ENCODE results near the gene AMZ1. TPM values are rescaled to one million over a fixed set of nuclear protein-coding genes. Genes with fewer than 3 reads are reported as not detected.

The AMZ1 gene
- total and polyA plus RNA-seq, 4 donors: 0.83 to 4.8 (median 3.2) TPM

DNA sequence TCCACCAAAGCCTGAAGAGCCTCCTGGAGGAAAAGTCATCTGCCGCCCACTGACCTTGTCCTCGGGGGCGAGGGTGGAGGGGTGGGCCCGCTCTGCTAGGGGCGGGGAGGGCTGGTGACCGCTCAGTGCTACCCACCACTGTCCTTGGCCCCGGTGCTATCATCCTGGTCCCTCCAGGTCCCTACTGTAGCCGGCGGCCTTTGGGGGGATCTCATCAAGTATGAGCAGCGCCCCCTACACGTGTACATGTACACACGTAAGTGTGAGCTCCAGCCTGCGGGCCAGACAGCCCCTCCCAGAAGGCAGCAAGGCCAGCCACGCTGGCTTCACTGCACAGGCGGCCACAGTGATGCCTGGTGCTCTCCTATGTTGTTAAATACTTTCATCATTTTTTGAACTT is 36.7 kb upstream of the AMZ1 start:
- no peak for DNase-seq (ENCODE audit: low read depth in 4 of 6, low spot score in 6 of 6)
- WGBS (ENCODE audit: insufficient coverage): 76% methylated on average over 13 of the region's 15 CpGs
- Histone ChIP-seq H3K27ac (ENCODE audit: low read depth, low read length) (no peak overlapping the region), H3K9me3 (ENCODE audit: control insufficient read depth, insufficient read depth, low read length) (no peaks in the 10 kb centered on the region), H3K36me3 (ENCODE audit: control insufficient read depth, insufficient read depth, low read length) (peaks cover 97% of the 10 kb centered on the region), H3K27me3 (ENCODE audit: control insufficient read depth, insufficient read depth, low read length) (no peaks in the 10 kb centered on the region), H3K4me1 (ENCODE audit: control insufficient read depth, insufficient read depth, low read length) (peaks cover 4% of the 10 kb centered on the region), H3K4me3 (ENCODE audit: low read depth, low read length) (no peak overlapping the region)

DNA sequence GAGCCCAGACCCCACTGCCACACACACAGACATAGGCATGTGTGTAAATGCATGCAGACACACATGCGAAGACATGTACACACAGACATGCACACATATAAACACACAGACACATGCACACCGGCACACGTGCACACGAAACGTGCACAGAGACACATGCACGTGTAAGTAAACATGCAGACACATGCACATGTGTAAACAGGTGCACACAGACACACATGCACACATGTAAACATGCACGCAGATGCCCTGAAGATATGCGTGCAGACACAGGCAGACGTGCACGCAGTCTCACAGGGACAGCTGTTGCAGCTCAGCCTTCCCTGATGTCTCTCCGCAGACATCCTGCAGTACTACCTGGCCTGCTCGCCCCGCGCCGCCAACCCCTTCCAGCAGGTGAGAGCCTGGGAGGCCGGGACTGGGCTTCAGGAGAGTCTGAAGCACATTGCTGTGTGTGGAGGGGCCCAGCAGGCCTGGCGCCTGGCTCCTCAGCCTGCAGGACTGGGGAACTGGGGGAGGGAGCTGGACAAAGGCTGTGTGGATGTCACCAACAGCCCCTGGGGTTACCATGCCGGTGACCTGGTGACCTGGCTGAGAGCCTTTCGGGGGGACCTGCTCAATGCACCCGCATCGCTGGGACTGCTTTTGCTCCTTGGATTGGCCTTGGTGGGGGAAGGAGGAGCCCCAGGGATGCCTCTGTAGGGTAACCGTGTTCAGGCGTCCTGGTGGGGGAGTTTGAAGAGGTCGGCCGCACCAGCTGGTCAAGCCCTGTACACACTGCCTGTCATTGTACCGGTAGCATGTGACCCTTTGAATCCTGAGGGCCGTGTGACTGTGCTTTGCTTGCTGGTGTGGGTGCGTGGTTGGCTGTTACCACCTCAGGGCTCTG is 35.9 kb upstream of the AMZ1 start:
- H3K36me3 ChIP-seq (ENCODE audit: control insufficient read depth, insufficient read depth, low read length): peaks cover 97% of the 10 kb centered on the region
- no peaks in the 10 kb centered on the region for H3K4me1 ChIP-seq (ENCODE audit: control insufficient read depth, insufficient read depth, low read length)
- 89% methylated on average over 28 of the region's 28 CpGs for WGBS (ENCODE audit: insufficient coverage)
- H3K4me3 ChIP-seq (ENCODE audit: low read depth, low read length): no peak overlapping the region
- DNase-seq (ENCODE audit: low read depth in 4 of 6, low spot score in 6 of 6): no peak
- H3K27me3 ChIP-seq (ENCODE audit: control insufficient read depth, insufficient read depth, low read length): no peaks in the 10 kb centered on the region
- no peaks in the 10 kb centered on the region for H3K9me3 ChIP-seq (ENCODE audit: control insufficient read depth, insufficient read depth, low read length)
- no peak overlapping the region for H3K27ac ChIP-seq (ENCODE audit: low read depth, low read length)

DNA sequence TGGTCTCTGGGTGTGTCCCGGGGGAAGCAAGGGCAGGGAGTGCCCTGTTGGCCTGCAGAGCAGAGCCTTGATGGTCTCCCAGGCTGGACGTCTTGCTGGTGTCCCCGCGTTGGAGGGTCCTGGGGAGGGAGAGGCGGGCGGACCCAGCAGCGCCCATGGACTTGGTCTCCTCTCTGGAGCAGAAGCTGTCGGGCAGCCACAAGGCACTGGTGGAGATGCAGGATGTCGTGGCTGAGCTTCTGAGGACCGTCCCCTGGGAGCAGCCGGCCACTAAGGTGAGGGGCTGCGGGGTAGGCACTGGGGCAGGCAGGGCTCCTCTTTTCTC is 35.3 kb upstream of the AMZ1 start:
- H3K27me3 ChIP-seq (ENCODE audit: control insufficient read depth, insufficient read depth, low read length): no peaks in the 10 kb centered on the region
- no peak overlapping the region for H3K4me3 ChIP-seq (ENCODE audit: low read depth, low read length)
- 91% methylated on average over 11 of the region's 12 CpGs for WGBS (ENCODE audit: insufficient coverage)
- H3K4me1 ChIP-seq (ENCODE audit: control insufficient read depth, insufficient read depth, low read length): no peaks in the 10 kb centered on the region
- H3K27ac ChIP-seq (ENCODE audit: low read depth, low read length): no peak overlapping the region
- H3K36me3 ChIP-seq (ENCODE audit: control insufficient read depth, insufficient read depth, low read length): peaks cover 97% of the 10 kb centered on the region
- H3K9me3 ChIP-seq (ENCODE audit: control insufficient read depth, insufficient read depth, low read length): no peaks in the 10 kb centered on the region
- no peak for DNase-seq (ENCODE audit: low read depth in 4 of 6, low spot score in 6 of 6)

- Histone ChIP-seq H3K27me3 (ENCODE audit: control insufficient read depth, insufficient read depth, low read length) (no peaks in the 10 kb centered on the region), H3K9me3 (ENCODE audit: control insufficient read depth, insufficient read depth, low read length) (no peaks in the 10 kb centered on the region), H3K4me3 (ENCODE audit: low read depth, low read length) (no peak overlapping the region), H3K36me3 (ENCODE audit: control insufficient read depth, insufficient read depth, low read length) (peaks cover 97% of the 10 kb centered on the region), H3K4me1 (ENCODE audit: control insufficient read depth, insufficient read depth, low read length) (peaks cover under 1% of the 10 kb centered on the region), H3K27ac (ENCODE audit: low read depth, low read length) (no peak overlapping the region)
- no peak for DNase-seq (ENCODE audit: low read depth in 4 of 6, low spot score in 6 of 6)
- WGBS (ENCODE audit: insufficient coverage): 53% methylated on average over 5 of the region's 5 CpGs
Observed at GRCh38 chr7:2654059-2654458, 33.9 kb upstream of the AMZ1 start.

DNA sequence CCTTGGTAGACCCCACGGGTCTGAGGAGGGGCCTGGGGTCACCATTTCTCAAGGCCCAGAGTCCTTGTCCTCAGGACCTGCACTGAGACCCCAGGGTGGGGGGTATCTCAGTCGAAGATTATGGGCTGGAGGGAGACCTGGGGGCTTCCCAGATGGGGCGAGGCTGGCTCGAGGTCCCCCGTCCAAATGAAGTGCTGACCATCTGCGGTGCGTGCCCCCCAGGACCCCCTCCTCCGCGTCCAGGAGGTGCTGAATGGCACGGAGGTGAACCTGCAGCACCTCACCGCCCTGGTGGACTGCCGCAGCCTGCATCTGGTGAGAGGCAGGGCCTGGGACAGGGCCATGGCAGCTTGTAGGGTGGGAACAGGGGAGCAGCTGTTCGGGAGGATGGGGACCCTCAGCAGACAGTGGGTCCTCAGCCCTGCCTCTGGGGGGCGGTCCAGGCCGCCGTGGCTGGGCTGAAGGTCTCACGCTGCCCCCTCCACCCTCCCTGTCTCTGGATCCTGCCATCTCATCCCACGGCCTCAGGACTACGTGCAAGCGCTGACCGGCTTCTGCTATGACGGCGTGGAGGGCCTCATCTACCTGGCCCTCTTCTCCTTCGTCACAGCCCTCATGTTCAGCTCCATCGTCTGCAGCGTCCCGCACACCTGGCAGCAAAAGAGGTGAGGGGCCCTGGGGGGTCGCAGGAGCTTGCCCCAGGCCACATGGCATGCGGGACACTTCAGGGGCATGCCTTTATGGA is 32.0 kb upstream of the AMZ1 start:
- H3K9me3 ChIP-seq (ENCODE audit: control insufficient read depth, insufficient read depth, low read length): no peaks in the 10 kb centered on the region
- no peaks in the 10 kb centered on the region for H3K27me3 ChIP-seq (ENCODE audit: control insufficient read depth, insufficient read depth, low read length)
- 94% methylated on average over 29 of the region's 29 CpGs for WGBS (ENCODE audit: insufficient coverage)
- no peak overlapping the region for H3K27ac ChIP-seq (ENCODE audit: low read depth, low read length)
- peaks cover 97% of the 10 kb centered on the region for H3K36me3 ChIP-seq (ENCODE audit: control insufficient read depth, insufficient read depth, low read length)
- H3K4me1 ChIP-seq (ENCODE audit: control insufficient read depth, insufficient read depth, low read length): peaks cover 20% of the 10 kb centered on the region
- no peak for DNase-seq (ENCODE audit: low read depth in 4 of 6, low spot score in 6 of 6)
- no peak overlapping the region for H3K4me3 ChIP-seq (ENCODE audit: low read depth, low read length)

DNA sequence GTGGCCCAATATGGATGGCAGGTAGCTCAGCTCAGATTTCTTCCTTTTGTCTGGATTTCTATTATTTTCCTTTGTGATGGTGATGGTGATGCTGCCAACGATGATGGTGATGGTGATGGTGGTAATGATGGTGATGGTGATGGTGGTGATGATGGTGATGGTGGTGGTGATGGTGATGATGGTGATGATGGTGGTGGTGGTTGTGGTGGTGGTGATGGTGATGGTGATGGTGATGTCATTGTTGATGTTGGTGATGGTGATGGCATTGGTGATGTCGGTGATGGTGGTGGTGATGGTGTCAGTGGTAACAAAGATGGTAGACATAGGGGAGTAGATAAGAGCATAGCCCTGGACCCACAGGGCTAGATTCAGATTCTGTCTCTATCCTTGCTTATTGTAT is 30.8 kb upstream of the AMZ1 start:
- peaks cover 97% of the 10 kb centered on the region for H3K36me3 ChIP-seq (ENCODE audit: control insufficient read depth, insufficient read depth, low read length)
- no peak overlapping the region for H3K27ac ChIP-seq (ENCODE audit: low read depth, low read length)
- peaks cover 29% of the 10 kb centered on the region for H3K4me1 ChIP-seq (ENCODE audit: control insufficient read depth, insufficient read depth, low read length)
- DNase-seq (ENCODE audit: low read depth in 4 of 6, low spot score in 6 of 6): no peak
- no peaks in the 10 kb centered on the region for H3K27me3 ChIP-seq (ENCODE audit: control insufficient read depth, insufficient read depth, low read length)
- WGBS (ENCODE audit: insufficient coverage): 100% methylated on average over 2 of the region's 2 CpGs
- no peaks in the 10 kb centered on the region for H3K9me3 ChIP-seq (ENCODE audit: control insufficient read depth, insufficient read depth, low read length)
- H3K4me3 ChIP-seq (ENCODE audit: low read depth, low read length): no peak overlapping the region

GRCh38 chr7:2657920-2658671 is 29.9 kb upstream of the AMZ1 start:
- no peak for DNase-seq (ENCODE audit: low read depth in 4 of 6, low spot score in 6 of 6)
- Histone ChIP-seq H3K27me3 (ENCODE audit: control insufficient read depth, insufficient read depth, low read length) (no peaks in the 10 kb centered on the region), H3K4me1 (ENCODE audit: control insufficient read depth, insufficient read depth, low read length) (peaks cover 38% of the 10 kb centered on the region), H3K36me3 (ENCODE audit: control insufficient read depth, insufficient read depth, low read length) (peaks cover 97% of the 10 kb centered on the region), H3K27ac (ENCODE audit: low read depth, low read length) (no peak overlapping the region), H3K4me3 (ENCODE audit: low read depth, low read length) (no peak overlapping the region), H3K9me3 (ENCODE audit: control insufficient read depth, insufficient read depth, low read length) (no peaks in the 10 kb centered on the region)
- 94% methylated on average over 33 of the region's 33 CpGs for WGBS (ENCODE audit: insufficient coverage)

DNA sequence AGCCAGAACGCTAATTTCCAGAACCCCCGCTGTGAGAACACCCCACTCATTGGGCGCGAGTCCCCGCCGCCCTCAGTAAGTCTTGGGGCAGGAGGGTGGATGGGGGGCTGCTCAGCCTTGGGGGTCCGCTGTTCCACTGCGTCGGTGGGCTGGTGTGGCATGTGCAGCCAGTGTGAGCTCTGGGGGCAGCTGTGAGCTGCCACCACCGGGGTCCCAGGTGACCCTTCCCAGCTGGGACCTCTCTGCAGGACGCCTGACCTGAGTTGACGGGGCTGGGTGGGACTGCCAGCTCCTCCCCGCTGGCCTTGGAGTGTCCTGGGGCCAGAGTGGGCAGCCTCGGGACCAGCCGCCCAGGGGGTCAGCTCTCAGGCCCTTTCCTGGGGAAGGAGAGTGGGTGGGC is 29.1 kb upstream of the AMZ1 start:
- no peak for DNase-seq (ENCODE audit: low read depth in 4 of 6, low spot score in 6 of 6)
- Histone ChIP-seq H3K36me3 (ENCODE audit: control insufficient read depth, insufficient read depth, low read length) (peaks cover 99% of the 10 kb centered on the region), H3K9me3 (ENCODE audit: control insufficient read depth, insufficient read depth, low read length) (no peaks in the 10 kb centered on the region), H3K27ac (ENCODE audit: low read depth, low read length) (no peak overlapping the region), H3K4me1 (ENCODE audit: control insufficient read depth, insufficient read depth, low read length) (peaks cover 47% of the 10 kb centered on the region), H3K27me3 (ENCODE audit: control insufficient read depth, insufficient read depth, low read length) (no peaks in the 10 kb centered on the region), H3K4me3 (ENCODE audit: low read depth, low read length) (no peak overlapping the region)
- WGBS (ENCODE audit: insufficient coverage): 86% methylated on average over 15 of the region's 15 CpGs

- Histone ChIP-seq H3K4me3 (ENCODE audit: low read depth, low read length) (no peak overlapping the region), H3K27me3 (ENCODE audit: control insufficient read depth, insufficient read depth, low read length) (no peaks in the 10 kb centered on the region), H3K4me1 (ENCODE audit: control insufficient read depth, insufficient read depth, low read length) (peaks cover 51% of the 10 kb centered on the region), H3K27ac (ENCODE audit: low read depth, low read length) (no peak overlapping the region), H3K36me3 (ENCODE audit: control insufficient read depth, insufficient read depth, low read length) (peaks cover 94% of the 10 kb centered on the region), H3K9me3 (ENCODE audit: control insufficient read depth, insufficient read depth, low read length) (no peaks in the 10 kb centered on the region)
- peak in 1 of 6 donors; percentile 61 for DNase-seq (ENCODE audit: low read depth in 4 of 6, low spot score in 6 of 6)
- WGBS (ENCODE audit: insufficient coverage): 81% methylated on average over 34 of the region's 36 CpGs
Observed at GRCh38 chr7:2659556-2660358, 28.2 kb upstream of the AMZ1 start.

All from spinal cord (tissue), 10 donors.